IMR-90 (cell line): ENCODE measurements around the gene CAPN8. TPM values are rescaled to one million over a fixed set of nuclear protein-coding genes. Genes with fewer than 3 reads are reported as not detected.

Experiments
- ATAC-seq: fragments of 200-7000 bp; cut with Tn5 transposase; 2 replicates; pipeline ENCODE4 v1.9.1; 2020; ENCODE audit warnings: low read depth, mild to moderate bottlenecking, moderate library complexity
- BruUV-seq: library from RNA; stranded (reverse); fragments of 400-500 nt; replicated peaks from 2 replicates; lab custom pipeline; 2021; lab: Mats Ljungman, UMichigan
- CTCF ChIA-PET: fragments of 300-600 bp; formaldehyde crosslinking; extraction: SDS; loops from one replicate; lab custom pipeline; 2021; ENCODE audit warnings: antibody characterized with exemption; lab: Yijun Ruan, JAX
- POLR2A ChIA-PET: fragments of 300-600 bp; sonication (Branson Sonifier 250); formaldehyde crosslinking; loops from one replicate; lab custom pipeline; 2022; ENCODE audit warnings: antibody characterized with exemption; ENCODE audit not compliant: unreplicated experiment; lab: Charles Lee
- DNase-seq: peaks from one replicate; pipeline ENCODE4 v3.0.0; 2013
- H2AFZ ChIP-seq: replicated peaks from 2 replicates; pipeline ENCODE3; 2013; ENCODE audit warnings: low read length, mild to moderate bottlenecking; ENCODE audit not compliant: poor library complexity
- H2AK5ac ChIP-seq: 2 replicates; pipeline ENCODE4 v1.6.1; 2013; ENCODE audit warnings: low read depth, low read length, inconsistent platforms
- H2AK9ac ChIP-seq: replicated peaks from 2 replicates; pipeline ENCODE3; 2013; ENCODE audit warnings: mild to moderate bottlenecking, low read depth, low read length, moderate library complexity; ENCODE audit not compliant: poor library complexity
- H2BK120ac ChIP-seq: 2 replicates; pipeline ENCODE4 v1.6.1; 2013; ENCODE audit warnings: low read depth, low read length, inconsistent platforms
- H2BK15ac ChIP-seq: 3 replicates; pipeline ENCODE4 v1.6.1; 2013; ENCODE audit warnings: low read depth, low read length, inconsistent platforms
- H2BK20ac ChIP-seq: 2 replicates; pipeline ENCODE4 v1.6.1; 2013; ENCODE audit warnings: low read depth, mild to moderate bottlenecking, inconsistent platforms, low read length, moderate library complexity
- H2BK5ac ChIP-seq: 2 replicates; pipeline ENCODE4 v1.6.1; 2013; ENCODE audit warnings: mild to moderate bottlenecking, low read depth, low read length, inconsistent platforms; ENCODE audit not compliant: poor library complexity, severe bottlenecking
- H3K14ac ChIP-seq: replicated peaks from 2 replicates; pipeline ENCODE4 v1.6.1; 2013; ENCODE audit warnings: low read depth, low read length, inconsistent platforms
- H3K18ac ChIP-seq: 2 replicates; pipeline ENCODE4 v1.6.1; 2013; ENCODE audit warnings: low read depth, low read length, control low read depth
- H3K23ac ChIP-seq: 2 replicates; pipeline ENCODE4 v1.6.1; 2013; ENCODE audit warnings: low read depth, low read length, inconsistent platforms
- H3K27ac ChIP-seq: 2 replicates; pipeline ENCODE4 v1.5.1; 2013; ENCODE audit warnings: mild to moderate bottlenecking, control low read depth, low read length; ENCODE audit not compliant: insufficient read depth
- H3K27me3 ChIP-seq: 2 replicates; pipeline ENCODE4 v1.6.1; 2013; ENCODE audit warnings: low read length; ENCODE audit not compliant: control insufficient read depth, insufficient read depth
- H3K36me3 ChIP-seq: 2 replicates; pipeline ENCODE4 v1.6.1; 2013; ENCODE audit warnings: low read length, mixed read lengths; ENCODE audit not compliant: control insufficient read depth, insufficient read depth
- H3K4ac ChIP-seq: 2 replicates; pipeline ENCODE4 v1.6.1; 2013; ENCODE audit warnings: low read depth, low read length, inconsistent platforms
- H3K4me1 ChIP-seq: 2 replicates; pipeline ENCODE4 v1.6.1; 2013; ENCODE audit warnings: low read length, mixed read lengths; ENCODE audit not compliant: control insufficient read depth, insufficient read depth
- H3K4me2 ChIP-seq: 2 replicates; pipeline ENCODE4 v1.6.1; 2013; ENCODE audit warnings: low read depth, mild to moderate bottlenecking, control low read depth, low read length, moderate library complexity
- H3K4me3 ChIP-seq: 2 replicates; pipeline ENCODE4 v1.5.1; 2013; ENCODE audit warnings: low read depth, mild to moderate bottlenecking, control low read depth, low read length, moderate library complexity; ENCODE audit not compliant: insufficient read depth
- H3K56ac ChIP-seq: 2 replicates; pipeline ENCODE4 v1.6.1; 2013; ENCODE audit warnings: low read length, inconsistent platforms; ENCODE audit not compliant: insufficient read depth; ENCODE audit errors: extremely low read depth
- H3K79me1 ChIP-seq, 2 experiments: 2 replicates each; pipeline ENCODE4 v1.6.1; 2013; ENCODE audit warnings: low read length in 2 of 2, inconsistent platforms in 1 of 2, low read depth in 1 of 2
- H3K9ac ChIP-seq: 2 replicates; pipeline ENCODE4 v1.6.1; 2013; ENCODE audit warnings: low read depth, low read length, control low read depth
- H3K9me1 ChIP-seq: 2 replicates; pipeline ENCODE4 v1.6.1; 2013; ENCODE audit warnings: low read length, inconsistent platforms; ENCODE audit not compliant: insufficient read depth
- H3K9me3 ChIP-seq: 2 replicates; pipeline ENCODE4 v1.6.1; 2013; ENCODE audit warnings: low read length; ENCODE audit not compliant: control insufficient read depth, insufficient read depth
- H4K20me1 ChIP-seq: 2 replicates; pipeline ENCODE4 v1.6.1; 2013; ENCODE audit warnings: low read length, inconsistent platforms; ENCODE audit not compliant: insufficient read depth
- H4K5ac ChIP-seq: 2 replicates; pipeline ENCODE4 v1.6.1; 2013; ENCODE audit warnings: mild to moderate bottlenecking, low read depth, low read length, control low read depth
- H4K8ac ChIP-seq, 2 experiments: 2 replicates each; pipeline ENCODE4 v1.6.1; 2013; ENCODE audit warnings: low read depth in 2 of 2, low read length in 2 of 2, control low read depth in 1 of 2, inconsistent platforms in 1 of 2
- H4K91ac ChIP-seq: 2 replicates; pipeline ENCODE4 v1.6.1; 2013; ENCODE audit warnings: low read depth, low read length, inconsistent platforms; ENCODE audit not compliant: insufficient read depth
- BHLHE40 ChIP-seq: fragments of 150-350 bp; IDR thresholded peaks from 2 replicates; pipeline ENCODE4 v1.6.1; 2016; ENCODE audit warnings: mild to moderate bottlenecking, low read depth, low read length
- CEBPB ChIP-seq: IDR thresholded peaks from 2 replicates; pipeline ENCODE4 v1.6.1; 2012; ENCODE audit warnings: low read depth, low read length, improper control_type of control experiment
- CHD1 ChIP-seq: IDR thresholded peaks from 2 replicates; pipeline ENCODE4 v1.6.1; 2012; ENCODE audit warnings: low read depth, low read length, improper control_type of control experiment
- MAZ ChIP-seq: IDR thresholded peaks from 2 replicates; pipeline ENCODE4 v1.6.1; 2012; ENCODE audit warnings: low read depth, mild to moderate bottlenecking, low read length, improper control_type of control experiment, moderate library complexity, borderline replicate concordance
- MXI1 ChIP-seq: IDR thresholded peaks from 2 replicates; pipeline ENCODE4 v1.6.1; 2012; ENCODE audit warnings: low read depth, mild to moderate bottlenecking, low read length, moderate library complexity, borderline replicate concordance
- POLR2A ChIP-seq: IDR thresholded peaks from 2 replicates; pipeline ENCODE4 v1.6.1; 2012; ENCODE audit warnings: mild to moderate bottlenecking, low read depth, low read length
- RFX5 ChIP-seq: IDR thresholded peaks from 2 replicates; pipeline ENCODE4 v1.8.0; 2012; ENCODE audit warnings: low read depth, mild to moderate bottlenecking, low read length, moderate library complexity
- SMC3 ChIP-seq: fragments of 150-350 bp; IDR thresholded peaks from 2 replicates; pipeline ENCODE4 v1.6.1; 2016; ENCODE audit warnings: low read depth, mild to moderate bottlenecking, antibody characterized with exemption, low read length, moderate library complexity
- WGBS, 2 experiments: methylation state at CpG; one replicate each; pipeline versions ENCODE4 v1.1.5 to v1.1.7; 2013; ENCODE audit warnings: missing lambda C conversion rate in 2 of 2; ENCODE audit not compliant: insufficient read length in 1 of 2; ENCODE audit errors: extremely low coverage in 2 of 2; 5-methylcytosine and 5-hydroxymethylcytosine counted together
- dilution Hi-C: fragments of 300-500 bp; cut with HindIII; formaldehyde crosslinking; loops from one replicate; pipeline ENCODE4 v1.14.3; 2018; ENCODE audit warnings: low sequenced_read_pairs; ENCODE audit not compliant: unreplicated experiment
- in situ Hi-C: fragments of 300-500 bp; cut with MboI; formaldehyde crosslinking; loops from 3 replicates; pipeline ENCODE4 v1.14.3; 2019; ENCODE audit warnings: low sequenced_read_pairs, inconsistent platforms, mixed read lengths
- intact Hi-C: fragments of 100-400 bp; cut with micrococcal nuclease; formaldehyde crosslinking; loops from 2 replicates; pipeline ENCODE4 v1.10.0; 2022
- polyA plus RNA-seq, 3 experiments: library from polyadenylated mRNA; depleted of rRNA; stranded (reverse); fragments of >200 nt; gene quantifications; 2 replicates each; pipeline ENCODE4 v1.2.3, GENCODE V29; 2012; ENCODE audit warnings: low replicate concordance in 1 of 3
- total RNA-seq: library from RNA; depleted of rRNA; stranded (reverse); fragments of >200 nt; gene quantifications from 2 replicates; pipeline ENCODE4 v1.2.3, GENCODE V29; 2012
- TF ChIP-seq, protein P1 (sequence below): fragments of 150-350 bp; IDR thresholded peaks from 2 replicates; pipeline ENCODE4 v1.6.1; 2016; ENCODE audit warnings: low read depth, mild to moderate bottlenecking, low read length, moderate library complexity, borderline replicate concordance

Gene CAPN8
- total and polyA plus RNA-seq, 2 of the 4 experiments (the other 2 are of a cell fraction), result not detected

DNA sequence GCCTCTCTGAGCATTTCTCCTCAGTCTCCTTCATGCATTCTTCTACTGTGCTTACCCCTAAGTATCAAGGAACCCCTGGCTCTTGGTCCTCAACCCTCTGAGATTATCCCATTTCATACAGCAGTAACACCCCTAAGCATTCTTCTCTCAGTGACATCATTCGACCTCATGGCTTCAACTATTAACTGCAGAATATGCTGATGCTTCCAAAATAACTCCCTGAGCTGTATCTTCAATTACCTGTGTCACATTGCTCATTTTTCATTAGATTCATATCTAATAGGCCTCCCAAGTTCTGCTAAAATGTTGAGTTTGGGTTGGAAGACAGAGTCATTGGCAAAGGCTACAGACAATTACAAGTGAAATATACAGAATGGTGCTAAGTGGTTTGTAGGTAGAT, 7.5 kb downstream of the CAPN8 start:
- no peak for ATAC-seq
- Histone ChIP-seq H3K79me1 (no peaks in the 10 kb centered on the region), H4K91ac (no peak overlapping the region), H3K36me3 (no peaks in the 10 kb centered on the region), H3K9ac (no peak overlapping the region), H3K9me1 (no peaks in the 10 kb centered on the region), H3K27me3 (peaks cover 4% of the 10 kb centered on the region), H2BK15ac (no peak overlapping the region), H4K5ac (no peak overlapping the region), H3K18ac (no peak overlapping the region), H3K4me1 (no peaks in the 10 kb centered on the region), H3K4me2 (no peak overlapping the region), H3K4me3 (no peak overlapping the region), H4K20me1 (no peaks in the 10 kb centered on the region), H2AK5ac (no peak overlapping the region), H3K56ac (no peak overlapping the region), H3K23ac (no peak overlapping the region), H2BK20ac (no peak overlapping the region), H2BK120ac (no peak overlapping the region), H2AK9ac (no peak overlapping the region), H3K14ac (no peak overlapping the region), H3K27ac (no peak overlapping the region), H3K9me3 (no peaks in the 10 kb centered on the region), H4K8ac (no peak overlapping the region), H2BK5ac (no peak overlapping the region), H2AFZ (no peak overlapping the region), H3K4ac (no peak overlapping the region)
- no peak for DNase-seq
- dilution Hi-C loops (no loop called here), in situ Hi-C loops (no loop called here), intact Hi-C loops (no loop called here)
- ChIA-PET CTCF (no interaction called here), POLR2A (no interaction called here)
- WGBS, 2 experiments, result no CpG with 5 or more reads among the region's 1 CpG
- TF ChIP-seq POLR2A (no peak), MAZ (no peak), CEBPB (no peak), RFX5 (no peak), MXI1 (no peak), BHLHE40 (no peak), CHD1 (no peak), SMC3 (no peak)
- TF ChIP-seq, protein P1, sequence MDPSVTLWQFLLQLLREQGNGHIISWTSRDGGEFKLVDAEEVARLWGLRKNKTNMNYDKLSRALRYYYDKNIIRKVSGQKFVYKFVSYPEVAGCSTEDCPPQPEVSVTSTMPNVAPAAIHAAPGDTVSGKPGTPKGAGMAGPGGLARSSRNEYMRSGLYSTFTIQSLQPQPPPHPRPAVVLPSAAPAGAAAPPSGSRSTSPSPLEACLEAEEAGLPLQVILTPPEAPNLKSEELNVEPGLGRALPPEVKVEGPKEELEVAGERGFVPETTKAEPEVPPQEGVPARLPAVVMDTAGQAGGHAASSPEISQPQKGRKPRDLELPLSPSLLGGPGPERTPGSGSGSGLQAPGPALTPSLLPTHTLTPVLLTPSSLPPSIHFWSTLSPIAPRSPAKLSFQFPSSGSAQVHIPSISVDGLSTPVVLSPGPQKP, result no peak
- no TSS peak for BruUV-seq
